ENCODE results near the gene PRSS33.

Gene PRSS33

GRCh38 chr16:2775765-2776499, 11.4 kb downstream of the PRSS33 start:
- no peak for DNase-seq

- DNase-seq = no peak
These were observed 12.1 kb downstream of the PRSS33 start for GRCh38 chr16:2775131-2775716.

- no peak for DNase-seq
These were observed 13.0 kb downstream of the PRSS33 start for GRCh38 chr16:2774161-2774891.

- DNase-seq = no peak
These were observed 14.0 kb downstream of the PRSS33 start for GRCh38 chr16:2773188-2773968.

- DNase-seq = no peak
These were observed 15.6 kb downstream of the PRSS33 start for GRCh38 chr16:2771496-2772402.

- no peak for DNase-seq
These were observed 17.1 kb downstream of the PRSS33 start for GRCh38 chr16:2770057-2770951.

- DNase-seq = no peak
These were observed 17.7 kb downstream of the PRSS33 start for GRCh38 chr16:2769675-2770056.

- DNase-seq = no peak
These were observed 18.2 kb downstream of the PRSS33 start for GRCh38 chr16:2769100-2769529.

- no peak for DNase-seq
These were observed 18.8 kb downstream of the PRSS33 start for GRCh38 chr16:2768403-2769089.

- no peak for DNase-seq
These were observed 19.5 kb downstream of the PRSS33 start for GRCh38 chr16:2767891-2768290.

- DNase-seq = no peak
These were observed 20.1 kb downstream of the PRSS33 start for GRCh38 chr16:2767140-2767731.

GRCh38 chr16:2766430-2767139, 20.8 kb downstream of the PRSS33 start:
- DNase-seq = no peak

GRCh38 chr16:2765462-2766404, 21.6 kb downstream of the PRSS33 start:
- DNase-seq = no peak

GRCh38 chr16:2764718-2765117, 22.6 kb downstream of the PRSS33 start:
- no peak for DNase-seq

GRCh38 chr16:2763173-2763572, 24.2 kb downstream of the PRSS33 start:
- no peak for DNase-seq

- no peak for DNase-seq
These were observed 24.6 kb downstream of the PRSS33 start for GRCh38 chr16:2762711-2763110.

GRCh38 chr16:2761886-2762583, 25.3 kb downstream of the PRSS33 start:
- DNase-seq = no peak

- DNase-seq = no peak
These were observed 25.9 kb downstream of the PRSS33 start for GRCh38 chr16:2761472-2761871.
